GM12892 (cell line): ENCODE measurements around the gene HPCA.

Experiments used
- DNase-seq: peaks from one replicate; pipeline ENCODE4 v3.0.0; 2011; ENCODE audit not compliant: insufficient read length
- FAIRE-seq: peaks from 2 replicates; lab custom pipeline; 2011; peaks lifted over from hg19 to GRCh38; lab: Jason Lieb, UNC
- POLR2A ChIP-seq: IDR thresholded peaks from 2 replicates; pipeline ENCODE4 v1.6.1; 2011; ENCODE audit warnings: low read depth, low read length, control low read depth
- POLR2AphosphoS5 ChIP-seq: IDR thresholded peaks from 2 replicates; pipeline ENCODE4 v1.6.1; 2011; ENCODE audit warnings: low read depth, low read length, control low read depth
- TAF1 ChIP-seq: IDR thresholded peaks from 2 replicates; pipeline ENCODE4 v1.6.1; 2011; ENCODE audit warnings: low read depth, mild to moderate bottlenecking, control low read depth, low read length, borderline replicate concordance

HPCA gene

DNA sequence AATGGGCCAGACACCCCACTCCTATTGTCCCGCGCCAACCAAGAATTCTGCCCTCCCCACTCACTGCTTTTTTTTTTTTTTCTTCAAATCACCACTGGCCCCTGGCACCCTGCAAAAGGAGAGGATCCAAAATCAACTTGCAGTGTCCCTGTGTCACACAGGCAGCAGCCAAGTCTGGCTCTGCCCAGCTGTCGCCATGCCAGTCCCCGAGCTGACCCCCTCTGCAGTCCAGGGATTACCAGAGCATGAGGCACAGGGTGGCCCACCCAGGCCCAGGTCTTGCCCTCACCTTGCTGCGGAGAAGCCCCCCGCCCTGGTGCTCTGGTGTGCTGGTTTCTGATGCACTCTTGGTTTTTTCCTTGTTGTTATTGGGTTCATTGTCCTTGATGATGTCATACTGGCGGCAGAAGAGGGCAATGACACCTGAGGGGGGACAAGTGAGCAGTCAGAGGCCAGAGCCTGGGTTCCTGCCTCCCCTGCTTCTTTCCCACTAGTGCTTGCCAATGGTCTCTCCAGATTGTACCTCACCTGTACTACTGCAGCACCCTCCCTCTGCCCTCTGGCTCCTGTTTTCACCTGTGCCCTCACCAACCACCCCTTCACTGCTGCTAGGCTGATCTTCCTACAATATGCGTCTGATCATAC lies 21.8 kb upstream of the HPCA start:
- FAIRE-seq (no peak), DNase-seq (no peak)
- no peak for TF ChIP-seq TAF1
- TF ChIP-seq POLR2AphosphoS5, result no peak
- TF ChIP-seq POLR2A, result no peak

DNA sequence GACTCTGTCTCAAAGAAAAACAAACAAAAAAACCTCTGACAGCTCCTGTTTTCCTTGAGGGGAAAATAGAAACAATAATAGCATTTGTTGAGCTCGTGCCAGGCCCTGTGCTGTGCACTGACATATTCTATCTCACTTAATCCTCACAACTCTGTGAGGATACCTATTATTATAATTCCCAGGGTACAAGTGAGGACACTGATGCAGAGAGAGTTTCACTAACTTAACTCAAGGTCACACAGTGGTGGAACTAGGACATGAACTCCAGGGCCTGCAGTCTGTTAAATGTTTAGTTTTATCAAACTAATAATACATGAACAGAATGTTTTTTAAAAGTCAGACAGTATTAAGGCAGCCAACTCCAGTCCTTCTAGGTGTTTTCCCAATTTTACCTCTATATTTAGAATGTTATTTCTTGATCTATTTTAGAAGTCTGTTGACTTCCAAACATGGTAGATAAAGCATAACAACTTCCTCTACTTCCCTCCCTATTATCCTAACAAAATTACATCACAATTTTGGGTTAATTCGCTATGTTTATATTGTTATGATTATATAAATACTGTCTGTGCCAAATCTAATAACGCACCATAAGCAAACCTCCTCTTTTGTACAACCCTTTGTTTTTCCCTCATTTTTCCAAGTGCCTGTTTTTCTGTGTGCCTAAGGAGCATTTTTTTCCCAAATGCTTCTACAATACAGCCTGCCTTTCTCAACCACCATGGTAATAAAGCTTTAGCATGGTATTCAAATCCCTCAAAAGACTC lies 20.5 kb upstream of the HPCA start:
- DNase-seq, result no peak
- no peak for FAIRE-seq
- TF ChIP-seq POLR2AphosphoS5 (no peak), POLR2A (no peak), TAF1 (no peak)

GRCh38 chr1:32867151-32867550 lies 19.1 kb upstream of the HPCA start:
- TF ChIP-seq TAF1, result no peak
- no peak for TF ChIP-seq POLR2A
- TF ChIP-seq POLR2AphosphoS5, result no peak
- FAIRE-seq (no peak), DNase-seq (no peak)

DNA sequence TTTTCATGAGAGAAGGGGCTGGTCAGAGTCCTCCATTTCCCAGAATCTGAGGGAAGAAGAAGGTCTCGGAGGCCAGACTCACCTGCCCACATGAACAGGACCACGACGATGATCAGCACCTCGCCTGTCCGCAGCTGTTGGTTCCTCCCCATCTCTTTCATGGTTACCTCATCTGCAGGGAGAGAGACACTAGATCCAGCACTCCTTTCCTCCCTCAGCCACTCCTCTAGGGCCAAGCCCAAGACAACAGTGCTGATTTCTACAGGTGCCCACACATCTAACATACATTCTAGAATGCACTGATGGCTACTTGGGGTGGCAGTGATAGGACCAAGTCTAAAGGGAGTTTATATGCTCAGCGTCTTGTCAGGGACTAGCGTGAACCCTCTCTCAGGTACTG lies 18.6 kb upstream of the HPCA start:
- no peak for TF ChIP-seq TAF1
- no peak for TF ChIP-seq POLR2AphosphoS5
- TF ChIP-seq POLR2A, result no peak

DNA sequence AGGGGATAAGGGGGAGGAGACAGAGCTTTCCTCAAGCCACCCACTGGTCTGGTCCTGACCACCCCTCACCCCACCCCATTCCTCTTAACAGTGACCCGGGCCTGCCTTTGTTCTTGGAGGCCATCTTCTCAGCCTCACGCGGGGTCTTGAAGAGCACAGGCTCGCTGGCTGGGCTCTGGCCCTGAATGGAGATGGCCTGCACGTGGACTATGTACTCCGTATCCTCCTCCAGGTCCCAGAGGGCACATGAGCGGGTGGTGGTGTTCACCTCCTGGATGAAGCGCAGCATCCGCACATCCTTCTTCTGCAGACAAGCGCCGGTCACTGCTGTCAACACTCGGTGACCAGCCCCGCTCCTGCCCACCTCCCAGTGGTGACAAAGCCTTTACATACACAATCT lies 18.2 kb upstream of the HPCA start:
- TF ChIP-seq TAF1 (no peak), POLR2A (no peak), POLR2AphosphoS5 (no peak)
- DNase-seq (no peak), FAIRE-seq (no peak)

More for the DNA sequence above, 18.6 kb upstream of the HPCA start:
- DNase-seq, result no peak
- FAIRE-seq, result no peak

- DNase-seq, result no peak
- TF ChIP-seq POLR2AphosphoS5 (no peak), POLR2A (no peak), TAF1 (no peak)
- no peak for FAIRE-seq
Measured at GRCh38 chr1:32868806-32869455, 17.4 kb upstream of the HPCA start.

DNA sequence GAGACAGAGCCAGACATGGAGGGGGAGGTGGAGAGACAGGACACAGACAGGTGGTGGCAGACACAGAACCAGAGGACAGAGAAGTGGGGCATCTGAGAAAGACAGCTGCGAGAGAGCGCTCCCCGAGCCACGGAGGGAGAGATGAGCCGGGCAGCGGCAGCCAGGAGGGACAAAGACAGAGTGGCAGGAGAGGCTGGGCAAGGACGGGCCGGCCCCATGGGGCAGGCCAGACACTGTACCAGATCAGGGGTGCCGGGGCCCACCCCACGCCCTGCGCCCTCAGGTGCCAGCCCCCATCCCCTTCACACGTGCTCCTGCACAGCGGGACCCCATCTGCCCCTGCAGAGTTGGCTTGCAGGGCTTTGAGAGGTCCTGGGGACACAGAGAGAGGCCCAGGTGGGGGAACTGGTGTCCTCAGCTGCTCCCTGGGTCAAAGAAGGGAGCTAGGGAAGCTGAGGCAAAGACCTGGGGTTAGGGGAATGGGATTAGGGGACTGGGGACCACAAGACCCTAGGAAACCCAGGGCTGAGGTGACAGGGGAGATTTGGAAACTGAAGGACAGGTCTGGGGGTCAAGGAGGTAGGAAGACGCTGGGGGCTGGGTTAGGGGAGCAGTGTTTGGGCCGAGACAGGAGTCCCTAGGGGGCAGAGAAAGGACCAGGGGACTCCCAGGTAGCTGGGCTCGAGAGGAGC lies 16.2 kb upstream of the HPCA start:
- TF ChIP-seq POLR2AphosphoS5 (no peak), TAF1 (no peak), POLR2A (no peak)
- FAIRE-seq (no peak), DNase-seq (no peak)

GRCh38 chr1:32870615-32871363 lies 15.5 kb upstream of the HPCA start, which contains the start of gene FNDC5:
TSS of gene FNDC5 (minus strand) at chr1:32870912.
- FAIRE-seq (no peak), DNase-seq (no peak)
- TF ChIP-seq TAF1 (no peak), POLR2A (no peak), POLR2AphosphoS5 (no peak)

DNA sequence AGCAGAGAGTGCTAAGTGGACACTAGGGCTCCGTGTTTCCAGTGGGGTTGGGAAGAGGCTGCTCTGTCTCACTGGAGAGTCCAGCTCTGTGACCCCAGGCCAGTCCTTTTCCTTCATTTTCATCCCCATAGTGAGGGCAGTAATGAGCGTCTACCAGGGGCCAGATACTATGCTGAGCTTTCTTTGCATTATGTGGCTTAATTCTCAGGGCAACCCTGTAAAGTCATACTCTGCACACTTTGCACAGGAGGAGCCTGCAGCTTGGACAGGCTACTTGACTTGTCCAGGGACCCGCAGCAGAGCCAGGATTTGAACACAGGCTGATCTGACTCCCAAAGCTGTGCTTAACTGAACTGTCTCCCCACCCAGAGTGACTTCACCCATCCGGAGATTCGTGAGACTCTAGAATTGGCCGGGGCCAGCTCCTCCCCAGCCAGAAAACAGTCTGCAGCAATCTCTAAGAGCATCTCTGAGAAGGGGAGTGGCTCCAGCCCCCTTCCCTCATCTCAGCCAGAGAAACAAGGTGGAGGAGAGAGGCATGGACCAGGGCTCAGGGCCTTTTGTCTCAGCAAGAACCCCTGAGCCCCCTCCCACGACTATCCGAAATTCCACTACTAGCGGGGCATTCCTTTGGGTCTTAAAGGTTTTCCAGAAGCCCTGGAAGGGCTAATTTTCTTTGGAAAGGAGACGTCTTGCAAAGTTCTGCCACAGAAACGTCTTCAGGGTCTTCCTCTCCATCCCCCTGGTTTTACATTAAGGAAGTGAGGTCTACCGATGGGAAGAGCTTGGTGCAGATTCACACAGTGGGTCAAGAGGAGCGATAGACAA lies 14.7 kb upstream of the HPCA start:
- FAIRE-seq (no peak), DNase-seq (no peak)
- TF ChIP-seq POLR2A (no peak), POLR2AphosphoS5 (no peak), TAF1 (no peak)

DNA sequence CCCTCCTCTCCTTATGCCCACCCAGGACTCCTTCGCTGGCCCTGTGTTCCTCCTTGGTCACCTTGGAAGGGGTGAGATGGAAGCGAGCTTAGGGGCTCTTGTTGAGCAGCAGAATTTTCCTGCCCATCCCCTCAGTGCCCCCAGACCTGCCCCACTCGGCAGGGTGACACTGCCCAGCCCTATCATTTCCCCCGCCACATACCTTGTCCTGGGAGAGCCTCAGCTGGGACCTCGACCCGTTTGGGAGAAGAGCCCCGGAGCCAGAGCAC lies 14.2 kb upstream of the HPCA start:
- no peak for TF ChIP-seq POLR2A
- no peak for FAIRE-seq

DNA sequence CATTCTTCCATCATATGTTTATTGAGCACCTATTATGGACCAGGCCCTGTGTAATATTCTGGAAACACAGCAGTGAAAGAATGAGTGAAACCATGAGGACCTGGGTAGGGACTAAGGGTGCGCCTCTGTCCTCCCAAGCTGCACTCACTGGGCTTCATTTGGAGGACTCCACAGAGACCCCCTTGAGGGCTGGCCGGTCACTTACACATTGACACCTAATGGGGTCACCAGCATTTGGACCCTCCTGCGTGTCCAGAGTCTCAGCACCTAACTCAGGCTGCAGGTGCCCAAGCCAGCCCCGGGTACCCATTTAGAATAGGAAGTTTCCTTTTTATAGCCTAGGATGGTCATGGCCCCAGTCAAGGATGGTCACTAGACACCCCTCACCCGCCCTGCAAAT lies 12.8 kb upstream of the HPCA start:
- no peak for TF ChIP-seq TAF1
- no peak for TF ChIP-seq POLR2AphosphoS5
- no peak for TF ChIP-seq POLR2A
- FAIRE-seq (no peak), DNase-seq (no peak)

More for the DNA sequence above, 14.2 kb upstream of the HPCA start:
- no peak for DNase-seq
